Measurements from ENCODE around the gene IRF5. TPM values are rescaled to one million over a fixed set of nuclear protein-coding genes. Genes with fewer than 3 reads are reported as not detected.
"Not testable (repeated sequence)": the region's sequence is repeated elsewhere in the genome, so short reads cannot be mapped to it uniquely, and the experiment has no call there.

Gene IRF5
- total RNA-seq, 2 experiments from 2014 or later, result 7.7 to 8.2 TPM

DNA sequence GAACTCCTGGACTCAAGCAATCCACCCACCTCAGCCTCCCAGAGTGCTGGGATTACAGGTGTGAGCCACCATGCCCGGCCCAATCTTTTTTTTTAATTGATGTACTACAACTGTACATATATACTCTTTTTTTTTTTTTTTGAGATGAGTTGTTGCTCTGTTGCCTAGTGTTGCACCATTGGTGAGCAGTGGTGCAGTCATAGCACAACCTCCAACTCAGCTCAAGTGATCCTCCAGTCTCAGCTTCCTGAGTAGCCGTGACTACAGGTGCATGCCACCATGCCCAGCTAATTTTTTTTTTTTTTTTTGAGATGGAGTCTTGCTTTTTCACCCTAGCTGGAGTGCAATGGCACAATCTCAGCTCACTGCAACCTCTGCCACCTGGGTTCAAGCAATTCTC is 5.5 kb downstream of the IRF5 start:
- H3K27ac Mint-ChIP-seq; H3K36me3 Mint-ChIP-seq; DNase-seq; H3K27me3 Mint-ChIP-seq; H3K9me3 Mint-ChIP-seq; ATAC-seq (ENCODE audit: low read depth); POLR2A ChIA-PET; H3K4me3 Mint-ChIP-seq: not testable (repeated sequence)
- peaks cover 20% of the 10 kb centered on the region for H3K4me1 Mint-ChIP-seq

DNA sequence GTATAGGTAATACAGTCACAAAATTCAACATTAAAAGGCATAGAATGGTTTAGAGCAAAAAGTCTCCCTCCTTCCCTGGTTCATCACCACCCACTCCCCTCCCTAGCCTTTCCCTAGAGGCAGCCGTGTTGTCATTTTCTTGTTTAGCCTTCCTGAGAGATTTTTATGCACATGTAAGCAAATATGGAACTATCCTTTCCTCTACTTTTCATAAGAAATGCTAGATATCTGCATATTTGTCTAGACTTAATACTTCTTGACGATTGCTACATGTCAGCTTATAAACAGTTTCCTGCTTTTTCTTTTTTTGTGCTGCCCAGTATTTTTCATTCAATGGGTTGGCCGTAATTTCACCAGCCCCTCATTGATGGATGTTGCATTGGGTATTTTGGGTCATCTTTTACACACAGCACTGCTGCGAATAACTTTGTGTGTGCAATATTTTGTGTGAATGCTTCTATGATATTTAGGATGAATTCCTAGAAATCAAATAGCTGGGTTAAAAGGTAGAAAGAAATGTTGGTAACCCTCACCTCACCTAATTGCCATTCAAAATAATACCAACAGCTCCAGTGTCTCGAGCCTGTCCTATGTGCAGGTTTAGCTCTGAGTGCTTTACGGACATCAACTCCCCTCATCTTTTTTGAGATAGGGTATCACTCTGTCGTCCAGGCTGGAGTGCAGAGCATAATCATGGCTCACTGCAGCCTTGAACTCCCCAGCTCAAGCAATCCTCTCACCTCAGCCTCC is 6.9 kb downstream of the IRF5 start:
- Mint-ChIP-seq H3K36me3 (no peaks in the 10 kb centered on the region), H3K27me3 (no peaks in the 10 kb centered on the region), H3K27ac (no peak overlapping the region), H3K4me3 (no peak overlapping the region), H3K4me1 (peaks cover 16% of the 10 kb centered on the region), H3K9me3 (no peaks in the 10 kb centered on the region)
- ATAC-seq (ENCODE audit: low read depth), result no peak
- DNase-seq, result no peak
- POLR2A ChIA-PET, result no interaction called here

DNA sequence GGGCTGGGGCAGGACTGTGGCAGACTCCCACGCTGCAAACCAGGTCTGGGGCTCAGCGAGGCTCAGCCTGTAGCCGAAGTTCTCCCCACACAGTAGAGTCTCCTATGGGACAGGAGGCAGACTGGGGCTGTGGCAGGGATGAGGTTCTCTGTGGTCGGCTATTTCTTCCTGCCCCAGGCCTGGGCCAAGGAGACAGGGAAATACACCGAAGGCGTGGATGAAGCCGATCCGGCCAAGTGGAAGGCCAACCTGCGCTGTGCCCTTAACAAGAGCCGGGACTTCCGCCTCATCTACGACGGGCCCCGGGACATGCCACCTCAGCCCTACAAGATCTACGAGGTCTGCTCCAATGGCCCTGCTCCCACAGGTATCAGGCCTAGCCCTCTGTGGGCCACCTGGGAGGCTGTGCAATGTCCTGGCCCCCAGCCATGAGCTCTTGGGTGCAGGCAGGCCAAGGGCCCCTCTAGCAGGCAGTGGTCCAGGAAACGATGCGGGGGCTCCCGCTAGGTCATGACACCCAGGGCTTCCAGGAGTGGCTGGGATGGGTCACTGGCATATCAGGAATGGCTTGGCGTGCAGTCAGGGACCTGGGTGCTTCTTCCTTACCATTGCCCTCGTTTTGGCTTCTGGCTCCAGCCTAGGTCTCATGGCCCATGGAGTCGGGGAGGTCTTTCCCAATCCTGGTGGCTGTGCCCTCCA is 8.1 kb downstream of the IRF5 start:
- no peaks in the 10 kb centered on the region for H3K27me3 Mint-ChIP-seq
- H3K27ac Mint-ChIP-seq, result no peak overlapping the region
- ATAC-seq (ENCODE audit: low read depth) (no peak), DNase-seq (no peak)
- no peak overlapping the region for H3K4me3 Mint-ChIP-seq
- POLR2A ChIA-PET, result no interaction called here
- H3K9me3 Mint-ChIP-seq, result no peaks in the 10 kb centered on the region
- peaks cover 7% of the 10 kb centered on the region for H3K4me1 Mint-ChIP-seq
- no peaks in the 10 kb centered on the region for H3K36me3 Mint-ChIP-seq

DNA sequence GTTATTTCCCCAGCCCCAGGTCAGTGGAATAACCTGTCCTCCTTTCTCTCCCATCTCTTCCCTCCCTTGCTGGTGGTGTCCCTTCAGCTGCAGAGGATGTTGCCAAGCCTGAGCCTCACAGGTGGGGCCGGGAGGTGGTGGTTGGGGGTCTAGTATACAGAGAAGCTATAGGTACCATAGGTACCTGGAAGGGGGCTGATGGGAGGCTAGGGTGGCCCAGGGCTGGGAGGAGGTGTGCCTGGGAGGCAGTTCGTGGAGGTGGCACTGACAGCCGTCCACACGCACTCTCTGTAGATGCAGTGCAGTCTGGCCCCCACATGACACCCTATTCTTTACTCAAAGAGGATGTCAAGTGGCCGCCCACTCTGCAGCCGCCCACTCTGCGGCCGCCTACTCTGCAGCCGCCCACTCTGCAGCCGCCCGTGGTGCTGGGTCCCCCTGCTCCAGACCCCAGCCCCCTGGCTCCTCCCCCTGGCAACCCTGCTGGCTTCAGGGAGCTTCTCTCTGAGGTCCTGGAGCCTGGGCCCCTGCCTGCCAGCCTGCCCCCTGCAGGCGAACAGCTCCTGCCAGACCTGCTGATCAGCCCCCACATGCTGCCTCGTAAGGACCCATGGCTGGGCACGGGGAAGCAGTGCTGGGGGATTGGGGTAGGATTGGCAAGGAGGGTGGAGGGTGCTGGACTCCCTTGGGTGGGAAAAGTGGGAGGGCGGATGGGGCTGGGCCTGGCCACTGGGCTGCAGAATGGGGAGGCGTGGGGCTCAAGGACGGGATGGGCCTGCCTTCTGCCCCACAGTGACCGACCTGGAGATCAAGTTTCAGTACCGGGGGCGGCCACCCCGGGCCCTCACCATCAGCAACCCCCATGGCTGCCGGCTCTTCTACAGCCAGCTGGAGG is 9.5 kb downstream of the IRF5 start:
- DNase-seq (no peak), ATAC-seq (ENCODE audit: low read depth) (peak; percentile 31)
- H3K4me3 Mint-ChIP-seq, result no peak overlapping the region
- H3K27me3 Mint-ChIP-seq, result no peaks in the 10 kb centered on the region
- H3K4me1 Mint-ChIP-seq, result peaks cover 6% of the 10 kb centered on the region
- no peak overlapping the region for H3K27ac Mint-ChIP-seq
- no peaks in the 10 kb centered on the region for H3K36me3 Mint-ChIP-seq
- no peaks in the 10 kb centered on the region for H3K9me3 Mint-ChIP-seq
- POLR2A ChIA-PET, result no interaction called here

DNA sequence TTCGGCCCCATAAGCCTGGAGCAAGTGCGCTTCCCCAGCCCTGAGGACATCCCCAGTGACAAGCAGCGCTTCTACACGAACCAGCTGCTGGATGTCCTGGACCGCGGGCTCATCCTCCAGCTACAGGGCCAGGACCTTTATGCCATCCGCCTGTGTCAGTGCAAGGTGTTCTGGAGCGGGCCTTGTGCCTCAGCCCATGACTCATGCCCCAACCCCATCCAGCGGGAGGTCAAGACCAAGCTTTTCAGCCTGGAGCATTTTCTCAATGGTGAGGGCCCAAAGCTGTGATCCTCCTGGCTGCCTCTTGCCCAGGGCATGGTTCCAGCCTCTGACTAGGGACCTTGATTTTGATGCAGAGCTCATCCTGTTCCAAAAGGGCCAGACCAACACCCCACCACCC is 10.1 kb downstream of the IRF5 start:
- H3K27ac Mint-ChIP-seq, result no peak overlapping the region
- no peak overlapping the region for H3K4me3 Mint-ChIP-seq
- POLR2A ChIA-PET, result no interaction called here
- DNase-seq (no peak), ATAC-seq (ENCODE audit: low read depth) (no peak)
- peaks cover 6% of the 10 kb centered on the region for H3K4me1 Mint-ChIP-seq
- H3K27me3 Mint-ChIP-seq, result no peaks in the 10 kb centered on the region
- no peaks in the 10 kb centered on the region for H3K36me3 Mint-ChIP-seq
- H3K9me3 Mint-ChIP-seq, result no peaks in the 10 kb centered on the region

DNA sequence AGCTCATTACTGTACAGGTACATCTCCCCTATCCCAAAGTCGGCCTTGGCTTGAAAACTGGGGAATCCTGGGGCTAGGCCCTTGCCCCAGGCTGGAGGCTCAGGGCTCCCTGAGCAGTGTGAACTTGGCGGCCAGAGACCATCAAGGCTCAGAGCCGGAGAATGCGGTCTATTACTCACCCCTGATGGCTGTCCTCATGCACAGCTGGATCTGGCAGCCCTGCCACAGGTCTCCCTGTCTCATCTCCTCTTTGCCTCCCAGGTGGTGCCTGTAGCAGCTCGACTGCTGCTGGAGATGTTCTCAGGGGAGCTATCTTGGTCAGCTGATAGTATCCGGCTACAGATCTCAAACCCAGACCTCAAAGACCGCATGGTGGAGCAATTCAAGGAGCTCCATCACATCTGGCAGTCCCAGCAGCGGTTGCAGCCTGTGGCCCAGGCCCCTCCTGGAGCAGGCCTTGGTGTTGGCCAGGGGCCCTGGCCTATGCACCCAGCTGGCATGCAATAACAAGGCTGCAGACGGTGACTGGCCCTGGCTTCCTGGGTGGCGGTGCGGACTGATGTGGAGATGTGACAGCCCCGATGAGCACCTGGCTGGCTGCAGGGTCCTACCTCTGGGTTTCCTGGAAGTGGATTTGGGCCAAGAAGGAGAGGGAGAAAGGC is 10.7 kb downstream of the IRF5 start:
- Mint-ChIP-seq H3K27me3 (no peaks in the 10 kb centered on the region), H3K36me3 (no peaks in the 10 kb centered on the region), H3K4me1 (peaks cover 6% of the 10 kb centered on the region), H3K27ac (no peak overlapping the region), H3K9me3 (no peaks in the 10 kb centered on the region), H3K4me3 (no peak overlapping the region)
- POLR2A ChIA-PET, result no interaction called here
- DNase-seq (no peak), ATAC-seq (ENCODE audit: low read depth) (no peak)

DNA sequence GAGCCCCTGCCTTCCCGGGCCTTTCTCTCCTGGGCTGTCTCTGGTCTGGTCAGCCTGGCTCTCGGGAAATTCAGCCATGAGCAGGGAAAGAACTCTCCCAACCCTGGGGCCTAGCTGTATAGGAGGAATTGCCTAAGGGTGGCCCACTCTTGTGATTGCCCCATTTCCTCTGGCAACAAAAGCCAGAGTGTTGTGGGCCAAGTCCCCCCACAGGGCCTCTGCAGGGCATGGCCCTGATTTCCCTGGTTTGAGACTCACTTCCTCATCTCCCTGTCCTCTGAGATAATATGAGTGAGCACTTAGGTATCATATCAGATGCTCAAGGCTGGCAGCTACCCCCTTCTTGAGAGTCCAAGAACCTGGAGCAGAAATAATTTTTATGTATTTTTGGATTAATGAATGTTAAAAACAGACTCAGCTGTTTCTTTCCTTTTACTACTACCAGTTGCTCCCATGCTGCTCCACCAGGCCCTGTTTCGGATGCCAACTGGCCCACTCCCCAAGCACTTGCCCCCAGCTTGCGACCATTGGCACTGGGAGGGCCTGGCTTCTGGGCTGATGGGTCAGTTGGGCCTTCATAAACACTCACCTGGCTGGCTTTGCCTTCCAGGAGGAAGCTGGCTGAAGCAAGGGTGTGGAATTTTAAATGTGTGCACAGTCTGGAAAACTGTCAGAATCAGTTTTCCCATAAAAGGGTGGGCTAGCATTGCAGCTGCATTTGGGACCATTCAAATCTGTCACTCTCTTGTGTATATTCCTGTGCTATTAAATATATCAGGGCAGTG is 11.4 kb downstream of the IRF5 start:
- POLR2A ChIA-PET, result no interaction called here
- peaks cover 3% of the 10 kb centered on the region for H3K36me3 Mint-ChIP-seq
- peaks cover 6% of the 10 kb centered on the region for H3K4me1 Mint-ChIP-seq
- no peaks in the 10 kb centered on the region for H3K9me3 Mint-ChIP-seq
- no peak overlapping the region for H3K27ac Mint-ChIP-seq
- DNase-seq, result no peak
- no peaks in the 10 kb centered on the region for H3K27me3 Mint-ChIP-seq
- H3K4me3 Mint-ChIP-seq, result no peak overlapping the region
- no peak for ATAC-seq (ENCODE audit: low read depth)

DNA sequence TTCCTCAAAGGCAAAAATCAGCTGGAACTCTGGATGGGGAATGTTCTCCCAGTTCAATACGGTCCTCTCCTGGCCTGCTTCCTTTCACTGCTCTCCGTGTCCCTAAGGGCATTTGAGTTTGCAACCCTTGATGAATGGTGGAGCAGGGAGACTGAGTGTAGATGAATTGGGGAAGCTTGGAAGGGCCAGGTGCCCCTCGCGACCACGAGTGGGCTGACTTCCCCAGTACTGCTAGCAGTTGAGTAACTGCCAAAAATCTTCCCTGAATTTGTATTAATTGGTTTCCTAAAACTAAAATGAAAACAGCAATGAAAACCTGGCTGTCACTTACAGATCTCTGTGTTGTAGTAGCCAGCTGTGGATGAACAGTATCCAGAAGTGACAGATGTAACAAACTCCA is 13.6 kb downstream of the IRF5 start:
- Mint-ChIP-seq H3K4me3 (no peak overlapping the region), H3K36me3 (peaks cover 5% of the 10 kb centered on the region), H3K27me3 (no peaks in the 10 kb centered on the region), H3K9me3 (no peaks in the 10 kb centered on the region), H3K27ac (no peak overlapping the region), H3K4me1 (peaks cover 6% of the 10 kb centered on the region)
- POLR2A ChIA-PET, result interaction anchor here (1.0 kb wide), 1 partner anchor 18 kb away, joined by 3 read pairs; no protein-coding TSS in a partner anchor
- no peak for ATAC-seq (ENCODE audit: low read depth)
- DNase-seq, result no peak

DNA sequence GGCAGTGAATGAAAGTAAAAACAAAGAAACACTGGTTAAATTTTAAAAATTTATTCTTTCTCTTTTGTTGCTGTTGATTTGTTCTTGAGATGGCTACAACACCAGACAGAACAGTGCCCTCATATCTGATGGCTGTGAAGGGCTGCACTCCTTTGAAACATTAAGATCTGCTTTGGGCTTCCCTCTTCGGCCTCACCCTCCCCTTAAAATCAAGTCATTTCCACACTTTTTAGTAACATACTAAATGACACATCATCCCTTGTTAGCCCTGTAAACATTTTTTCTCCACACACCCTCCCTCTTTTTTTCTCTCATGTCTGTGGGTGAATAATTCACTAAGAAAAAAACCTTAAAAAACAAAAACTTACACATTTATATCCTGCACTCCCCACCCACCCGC is 16.4 kb downstream of the IRF5 start:
- no peaks in the 10 kb centered on the region for H3K9me3 Mint-ChIP-seq
- H3K4me3 Mint-ChIP-seq, result no peak overlapping the region
- H3K36me3 Mint-ChIP-seq, result peaks cover 20% of the 10 kb centered on the region
- H3K27ac Mint-ChIP-seq, result no peak overlapping the region
- DNase-seq (no peak), ATAC-seq (ENCODE audit: low read depth) (no peak)
- POLR2A ChIA-PET, result no interaction called here
- H3K27me3 Mint-ChIP-seq, result no peaks in the 10 kb centered on the region
- peaks cover 6% of the 10 kb centered on the region for H3K4me1 Mint-ChIP-seq

DNA sequence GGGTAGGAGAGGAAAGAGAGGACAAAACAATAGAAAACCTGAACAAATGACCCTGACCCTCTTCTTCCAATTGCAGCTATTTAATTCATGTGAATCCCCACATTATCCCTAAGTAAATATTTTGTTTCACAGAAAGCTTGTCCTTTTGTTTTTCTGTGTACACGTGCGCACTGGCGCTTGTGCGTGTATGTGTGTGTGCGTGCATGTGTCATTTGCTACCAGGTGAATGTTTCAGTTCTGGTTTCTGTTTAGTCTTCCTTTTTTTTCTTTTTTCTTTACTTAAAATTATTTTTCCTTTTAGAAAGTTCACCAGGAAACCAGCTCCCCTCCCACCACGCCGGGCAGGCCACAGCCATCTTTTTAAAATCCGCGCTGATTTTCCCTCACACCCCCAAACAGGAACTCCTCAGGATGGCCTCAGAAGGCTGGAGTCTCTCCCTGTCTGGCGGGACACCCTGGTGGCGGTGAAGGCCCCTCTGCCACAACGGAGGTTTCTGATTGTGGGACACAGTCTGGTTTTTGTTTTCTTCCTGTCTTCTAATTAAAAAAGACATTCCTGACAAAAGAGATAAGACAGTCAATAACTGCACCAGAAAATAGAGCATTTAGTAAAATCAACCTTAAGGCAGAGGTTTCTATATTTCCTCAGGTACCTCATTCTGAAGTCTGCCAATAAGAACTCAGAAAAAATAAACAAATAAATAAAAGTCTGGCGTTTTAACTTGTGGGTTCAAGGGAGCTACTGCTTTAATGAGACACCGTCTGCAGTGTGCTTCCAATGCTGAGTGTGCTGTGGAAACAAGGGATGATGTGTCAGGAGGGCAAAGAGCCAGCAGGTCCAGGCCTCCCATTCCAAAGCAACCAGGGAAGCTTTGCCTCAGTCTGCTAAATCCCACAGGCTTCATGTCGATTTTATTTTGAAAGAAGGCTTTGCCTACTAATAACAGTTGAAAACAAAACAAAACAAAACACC is 17.4 kb downstream of the IRF5 start:
- Mint-ChIP-seq H3K4me3 (no peak overlapping the region), H3K4me1 (peaks cover 6% of the 10 kb centered on the region), H3K36me3 (peaks cover 23% of the 10 kb centered on the region), H3K9me3 (no peaks in the 10 kb centered on the region), H3K27me3 (no peaks in the 10 kb centered on the region), H3K27ac (no peak overlapping the region)
- POLR2A ChIA-PET, result no interaction called here
- ATAC-seq (ENCODE audit: low read depth) (no peak), DNase-seq (no peak)

DNA sequence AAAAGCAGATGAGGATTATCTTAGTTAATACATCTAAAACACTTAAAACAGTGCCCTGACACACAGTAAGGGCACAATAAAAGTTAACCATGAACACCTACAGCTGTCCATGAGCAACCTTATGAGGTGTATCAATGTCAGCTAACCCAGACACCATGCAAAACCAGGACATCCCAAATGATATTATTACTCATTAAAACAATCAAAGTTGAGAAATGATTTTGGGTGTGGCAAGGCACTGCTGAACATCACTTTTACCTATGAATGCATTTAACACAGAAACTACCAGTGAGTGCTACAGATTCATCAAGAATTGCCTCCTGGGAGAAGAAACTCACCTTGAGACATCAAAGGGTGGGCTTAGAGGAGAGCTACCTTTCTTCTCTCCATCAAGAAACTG is 18.3 kb downstream of the IRF5 start:
- DNase-seq (no peak), ATAC-seq (ENCODE audit: low read depth) (no peak)
- Mint-ChIP-seq H3K36me3 (peaks cover 24% of the 10 kb centered on the region), H3K9me3 (no peaks in the 10 kb centered on the region), H3K4me3 (no peak overlapping the region), H3K27me3 (no peaks in the 10 kb centered on the region), H3K4me1 (peaks cover 6% of the 10 kb centered on the region), H3K27ac (no peak overlapping the region)
- POLR2A ChIA-PET, result no interaction called here

DNA sequence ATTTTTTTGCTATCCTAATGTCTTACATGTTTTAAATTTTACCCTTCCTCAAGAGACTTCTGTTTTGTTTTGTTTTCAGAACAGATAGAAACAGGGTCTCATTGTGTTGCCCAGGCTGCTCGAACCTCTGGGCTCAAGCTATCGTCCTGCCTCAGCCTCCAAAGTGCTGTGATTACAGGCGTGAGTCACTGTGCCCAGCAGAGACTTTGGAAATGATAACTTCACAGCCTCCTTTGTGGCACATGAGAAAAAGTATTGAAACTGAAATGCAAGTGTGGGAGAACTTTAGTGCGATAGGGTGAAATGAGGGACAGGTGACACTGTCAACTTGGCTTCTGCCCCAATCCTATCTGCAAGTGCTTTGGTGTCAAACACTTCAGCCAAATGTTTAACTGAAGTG is 21.6 kb downstream of the IRF5 start:
- ATAC-seq (ENCODE audit: low read depth) (no peak), DNase-seq (no peak)
- Mint-ChIP-seq H3K4me1 (peaks cover 10% of the 10 kb centered on the region), H3K27ac (no peak overlapping the region), H3K36me3 (peaks cover 37% of the 10 kb centered on the region), H3K9me3 (no peaks in the 10 kb centered on the region), H3K27me3 (no peaks in the 10 kb centered on the region), H3K4me3 (no peak overlapping the region)
- POLR2A ChIA-PET, result no interaction called here

All from activated naive CD8-positive, alpha-beta T cell treated with anti-CD3 and anti-CD28 coated beads, Interleukin-2, amount 10 ng/mL, durations not matched to agents 7 days and 5 days (primary cell).